ENCODE data around the gene KLHDC10. TPM values are rescaled to one million over a fixed set of nuclear protein-coding genes. Genes with fewer than 3 reads are reported as not detected.

The KLHDC10 gene
- total RNA-seq, 1 experiment from 2014 or later, result 14.4 TPM

GRCh38 chr7:130131964-130132875 is 61.9 kb downstream of the KLHDC10 start (continued):
- TF ChIP-seq ARID4B (CRISPR knock-in tag; IDR thresholded peaks at IDR 0.05; ENCODE audit: borderline replicate concordance), result no peak
- no peak for TF ChIP-seq CDX4 (CRISPR knock-in tag; IDR thresholded peaks at IDR 0.05; ENCODE audit: borderline replicate concordance)
- TF ChIP-seq ZBTB21 (CRISPR knock-in tag; IDR thresholded peaks at IDR 0.05; ENCODE audit: borderline replicate concordance), result no peak
- no peak for TF ChIP-seq FOXJ3 (CRISPR knock-in tag; IDR thresholded peaks at IDR 0.05; ENCODE audit: borderline replicate concordance)
- no peak for TF ChIP-seq STAT6 (CRISPR knock-in tag; conservative IDR thresholded peaks at IDR 0.05; ENCODE audit: low read depth)
- no peak for TF ChIP-seq ZBTB43 (CRISPR knock-in tag; IDR thresholded peaks at IDR 0.05)
- TF ChIP-seq AFF4 (CRISPR knock-in tag; IDR thresholded peaks at IDR 0.05; ENCODE audit: borderline replicate concordance), result no peak
- no peak for TF ChIP-seq JUN (CRISPR knock-in tag; IDR thresholded peaks at IDR 0.05)
- TF ChIP-seq IRF2 (CRISPR knock-in tag; IDR thresholded peaks at IDR 0.05; ENCODE audit: borderline replicate concordance, low read depth), result no peak
- no peak for TF ChIP-seq CREM (CRISPR knock-in tag; IDR thresholded peaks at IDR 0.05)
- no peak for TF ChIP-seq AR (CRISPR knock-in tag; IDR thresholded peaks at IDR 0.05)
- no peak for TF ChIP-seq CBFB (CRISPR knock-in tag; IDR thresholded peaks at IDR 0.05; ENCODE audit: low read depth)
- no peak for TF ChIP-seq ZNF317 (CRISPR knock-in tag; IDR thresholded peaks at IDR 0.05; ENCODE audit: borderline replicate concordance, low read depth)
- no peak for TF ChIP-seq FOXP1 (CRISPR knock-in tag; IDR thresholded peaks at IDR 0.05; ENCODE audit: borderline replicate concordance)

Measured in WTC11 (cell line).